ENCODE measurements around the gene GALNTL6.

Gene GALNTL6

GRCh38 chr4:172826346-172826745 is 1013.1 kb downstream of the GALNTL6 start:
- no peak overlapping the region for H3K4me3 Mint-ChIP-seq
- no peak overlapping the region for H3K27ac Mint-ChIP-seq
- no peaks in the 10 kb centered on the region for H3K9me3 Mint-ChIP-seq
- no peaks in the 10 kb centered on the region for H3K27me3 Mint-ChIP-seq (ENCODE audit: low read depth)
- H3K4me1 Mint-ChIP-seq (ENCODE audit: low read depth), result no peaks in the 10 kb centered on the region
- no peaks in the 10 kb centered on the region for H3K36me3 Mint-ChIP-seq (ENCODE audit: low read depth)

DNA sequence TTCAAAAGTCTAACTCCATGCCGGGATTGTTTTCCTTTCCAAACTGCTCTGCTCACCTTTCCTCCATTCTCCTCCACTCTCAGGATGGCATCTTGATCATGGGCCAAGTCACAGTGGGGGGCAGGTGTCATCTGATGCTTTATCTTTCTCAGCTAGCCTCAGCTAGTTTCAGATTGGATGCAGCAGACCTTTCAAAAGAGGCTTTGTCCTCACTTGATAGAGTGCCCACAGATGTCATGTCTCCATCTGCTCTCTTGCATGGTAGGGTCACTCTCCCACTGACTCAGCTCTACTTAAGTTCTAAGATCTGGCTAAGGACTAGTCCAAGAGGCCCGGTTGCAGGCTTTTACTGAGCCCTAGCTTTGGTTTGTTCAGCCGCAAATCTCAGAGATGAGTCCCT is 1013.7 kb downstream of the GALNTL6 start:
- Mint-ChIP-seq H3K27me3 (ENCODE audit: low read depth) (no peaks in the 10 kb centered on the region), H3K4me3 (no peak overlapping the region), H3K27ac (no peak overlapping the region), H3K36me3 (ENCODE audit: low read depth) (no peaks in the 10 kb centered on the region), H3K9me3 (no peaks in the 10 kb centered on the region), H3K4me1 (ENCODE audit: low read depth) (no peaks in the 10 kb centered on the region)

DNA sequence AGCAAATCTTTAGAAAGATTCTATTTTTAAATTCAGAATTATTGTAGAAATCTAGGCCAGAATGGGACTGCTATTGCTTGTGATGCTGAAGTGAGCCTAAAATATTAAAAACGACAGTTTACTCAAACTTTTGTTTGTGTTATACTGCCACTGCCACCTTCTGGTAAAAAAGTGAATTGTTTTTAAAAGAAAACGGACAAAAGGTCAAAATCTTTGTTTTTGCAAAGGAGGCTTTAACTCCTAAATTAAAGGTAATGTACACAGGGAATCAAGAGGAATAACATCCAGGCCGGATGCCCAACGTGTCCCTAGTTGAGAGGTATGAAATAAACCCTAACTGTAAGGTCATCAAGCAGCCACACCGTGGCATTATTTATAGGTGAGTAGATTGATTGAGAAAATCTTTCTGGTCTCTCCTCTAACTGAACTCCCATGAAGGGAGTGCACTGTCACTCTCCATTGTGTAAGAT is 1017.1 kb downstream of the GALNTL6 start:
- H3K27ac Mint-ChIP-seq, result no peak overlapping the region
- H3K36me3 Mint-ChIP-seq (ENCODE audit: low read depth), result no peaks in the 10 kb centered on the region
- H3K4me1 Mint-ChIP-seq (ENCODE audit: low read depth), result no peaks in the 10 kb centered on the region
- H3K9me3 Mint-ChIP-seq, result no peaks in the 10 kb centered on the region
- no peaks in the 10 kb centered on the region for H3K27me3 Mint-ChIP-seq (ENCODE audit: low read depth)
- no peak overlapping the region for H3K4me3 Mint-ChIP-seq

GRCh38 chr4:172836661-172837060 is 1023.5 kb downstream of the GALNTL6 start:
- H3K4me1 Mint-ChIP-seq (ENCODE audit: low read depth), result no peaks in the 10 kb centered on the region
- peaks cover 3% of the 10 kb centered on the region for H3K27me3 Mint-ChIP-seq (ENCODE audit: low read depth)
- H3K4me3 Mint-ChIP-seq, result no peak overlapping the region
- H3K36me3 Mint-ChIP-seq (ENCODE audit: low read depth), result no peaks in the 10 kb centered on the region
- no peak overlapping the region for H3K27ac Mint-ChIP-seq
- H3K9me3 Mint-ChIP-seq, result no peaks in the 10 kb centered on the region

DNA sequence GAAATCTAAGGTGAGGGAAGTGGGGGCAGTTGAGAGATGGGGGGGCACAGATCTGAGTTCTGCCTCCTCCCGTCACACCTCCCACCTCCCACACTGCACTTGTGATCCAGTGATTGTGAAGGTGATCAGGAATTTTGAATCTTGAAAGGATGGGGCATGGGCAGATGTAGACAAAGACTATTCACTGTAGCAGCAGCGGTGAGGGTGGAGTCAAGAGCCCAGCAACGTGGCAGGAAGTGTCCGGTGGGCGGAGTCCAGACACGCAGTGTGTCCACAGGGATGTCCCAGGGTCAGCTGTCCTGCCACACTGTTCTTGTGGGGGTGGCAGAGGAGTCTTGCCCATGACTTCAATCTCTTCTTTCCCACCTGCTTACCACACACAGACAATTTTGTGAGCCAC is 1024.9 kb downstream of the GALNTL6 start:
- no peaks in the 10 kb centered on the region for H3K36me3 Mint-ChIP-seq (ENCODE audit: low read depth)
- no peak overlapping the region for H3K4me3 Mint-ChIP-seq
- H3K9me3 Mint-ChIP-seq, result no peaks in the 10 kb centered on the region
- no peak overlapping the region for H3K27ac Mint-ChIP-seq
- H3K27me3 Mint-ChIP-seq (ENCODE audit: low read depth), result peaks cover 3% of the 10 kb centered on the region
- H3K4me1 Mint-ChIP-seq (ENCODE audit: low read depth), result no peaks in the 10 kb centered on the region

GRCh38 chr4:172838943-172839342 is 1025.7 kb downstream of the GALNTL6 start:
- H3K27me3 Mint-ChIP-seq (ENCODE audit: low read depth), result peaks cover 3% of the 10 kb centered on the region
- H3K4me3 Mint-ChIP-seq, result no peak overlapping the region

DNA sequence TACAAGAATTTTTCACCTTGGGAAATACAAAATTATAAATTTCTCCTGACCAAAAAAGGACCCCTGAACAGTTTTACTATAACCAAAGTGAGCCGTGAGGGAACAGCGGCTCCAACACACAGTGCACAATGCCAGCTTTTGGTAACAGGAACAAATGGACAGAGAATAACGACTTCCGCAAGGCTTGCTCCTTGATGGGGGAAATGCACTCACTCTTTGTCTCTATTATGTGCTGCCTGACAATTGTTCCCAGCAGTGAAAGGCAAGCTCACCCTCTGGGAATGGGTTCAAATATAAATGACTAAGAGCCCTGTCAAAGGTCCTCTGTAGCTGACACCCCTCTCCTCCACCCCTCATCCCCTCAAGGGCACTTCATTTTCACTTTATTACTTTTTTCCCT is 1029.6 kb downstream of the GALNTL6 start:
- H3K27me3 Mint-ChIP-seq (ENCODE audit: low read depth), result peaks cover 3% of the 10 kb centered on the region
- H3K9me3 Mint-ChIP-seq, result no peaks in the 10 kb centered on the region
- H3K36me3 Mint-ChIP-seq (ENCODE audit: low read depth), result no peaks in the 10 kb centered on the region
- H3K4me3 Mint-ChIP-seq, result no peak overlapping the region
- H3K4me1 Mint-ChIP-seq (ENCODE audit: low read depth), result no peaks in the 10 kb centered on the region
- H3K27ac Mint-ChIP-seq, result no peak overlapping the region

More at GRCh38 chr4:172838943-172839342, 1025.7 kb downstream of the GALNTL6 start:
- Mint-ChIP-seq H3K9me3 (no peaks in the 10 kb centered on the region), H3K36me3 (ENCODE audit: low read depth) (no peaks in the 10 kb centered on the region), H3K27ac (no peak overlapping the region), H3K4me1 (ENCODE audit: low read depth) (no peaks in the 10 kb centered on the region)

GRCh38 chr4:172843192-172843591 is 1030.0 kb downstream of the GALNTL6 start:
- no peaks in the 10 kb centered on the region for H3K36me3 Mint-ChIP-seq (ENCODE audit: low read depth)
- no peak overlapping the region for H3K27ac Mint-ChIP-seq
- no peaks in the 10 kb centered on the region for H3K9me3 Mint-ChIP-seq
- peaks cover 3% of the 10 kb centered on the region for H3K27me3 Mint-ChIP-seq (ENCODE audit: low read depth)
- H3K4me1 Mint-ChIP-seq (ENCODE audit: low read depth), result no peaks in the 10 kb centered on the region
- no peak overlapping the region for H3K4me3 Mint-ChIP-seq

DNA sequence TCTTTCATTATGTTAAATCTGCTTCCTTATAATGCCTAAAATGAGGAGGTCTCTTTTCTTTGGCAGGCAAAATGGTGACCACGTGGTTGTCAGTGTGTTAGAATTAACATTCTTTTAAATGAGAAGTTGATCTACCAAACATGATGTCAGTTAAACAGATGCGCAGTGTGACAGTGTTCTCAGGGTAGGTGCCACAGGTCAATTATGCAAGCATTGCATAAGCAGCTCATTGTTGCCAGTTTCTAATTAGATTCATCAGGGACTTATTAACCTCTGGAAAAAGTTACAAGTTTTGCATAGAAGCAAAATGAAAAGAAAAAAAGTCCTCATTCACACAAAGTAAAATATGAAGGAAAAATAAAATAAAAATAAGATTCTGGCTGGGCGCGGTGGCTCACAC is 1031.4 kb downstream of the GALNTL6 start:
- Mint-ChIP-seq H3K27me3 (ENCODE audit: low read depth) (peaks cover 3% of the 10 kb centered on the region), H3K9me3 (no peaks in the 10 kb centered on the region), H3K27ac (no peak overlapping the region), H3K36me3 (ENCODE audit: low read depth) (no peaks in the 10 kb centered on the region), H3K4me3 (no peak overlapping the region), H3K4me1 (ENCODE audit: low read depth) (no peaks in the 10 kb centered on the region)

- no peaks in the 10 kb centered on the region for H3K36me3 Mint-ChIP-seq (ENCODE audit: low read depth)
- no peaks in the 10 kb centered on the region for H3K9me3 Mint-ChIP-seq
- no peak overlapping the region for H3K4me3 Mint-ChIP-seq
- no peaks in the 10 kb centered on the region for H3K4me1 Mint-ChIP-seq (ENCODE audit: low read depth)
- peaks cover 2% of the 10 kb centered on the region for H3K27me3 Mint-ChIP-seq (ENCODE audit: low read depth)
- no peak overlapping the region for H3K27ac Mint-ChIP-seq
These were observed 1032.1 kb downstream of the GALNTL6 start for GRCh38 chr4:172845281-172845680.

DNA sequence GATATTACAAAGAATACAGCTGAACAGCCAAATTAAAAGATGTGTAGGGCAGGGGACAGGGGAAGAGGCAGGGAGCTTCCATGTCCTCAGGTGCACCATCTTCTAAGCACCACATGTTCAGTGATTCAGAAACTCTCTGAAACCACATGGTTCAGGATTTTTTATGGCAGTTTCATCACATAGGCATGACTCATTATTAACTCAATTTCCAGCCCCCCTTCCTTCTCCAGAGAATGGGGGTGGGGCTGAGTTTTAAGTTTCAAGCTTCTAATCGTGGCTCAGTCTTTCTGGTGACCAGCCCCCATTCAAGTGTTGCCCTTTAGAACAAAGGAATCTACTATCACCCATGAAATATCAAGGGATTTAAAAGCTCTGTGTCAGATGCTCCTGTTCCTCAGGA is 1037.6 kb downstream of the GALNTL6 start:
- H3K27me3 Mint-ChIP-seq (ENCODE audit: low read depth), result no peaks in the 10 kb centered on the region
- no peaks in the 10 kb centered on the region for H3K36me3 Mint-ChIP-seq (ENCODE audit: low read depth)
- no peak overlapping the region for H3K4me3 Mint-ChIP-seq
- no peaks in the 10 kb centered on the region for H3K9me3 Mint-ChIP-seq
- H3K27ac Mint-ChIP-seq, result no peak overlapping the region
- no peaks in the 10 kb centered on the region for H3K4me1 Mint-ChIP-seq (ENCODE audit: low read depth)

DNA sequence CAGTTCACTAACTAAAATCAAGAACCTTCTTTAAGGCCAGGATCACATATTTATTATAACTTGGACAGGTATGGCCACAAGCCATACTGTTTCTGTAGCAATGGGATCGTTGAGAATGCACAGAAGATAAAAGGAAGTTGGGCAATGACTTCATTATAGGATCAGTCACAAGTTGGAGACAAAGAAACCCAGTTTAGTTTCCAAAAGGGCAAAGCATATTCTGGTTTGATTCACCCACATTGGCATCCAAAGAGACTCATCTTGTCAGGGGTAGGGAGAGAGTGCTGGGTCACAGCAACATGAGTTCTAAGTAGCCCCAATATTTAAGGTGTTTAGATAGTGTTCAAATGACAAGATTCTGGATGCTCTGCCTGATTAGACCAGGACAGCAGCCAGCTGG is 1038.3 kb downstream of the GALNTL6 start:
- no peaks in the 10 kb centered on the region for H3K9me3 Mint-ChIP-seq
- H3K4me1 Mint-ChIP-seq (ENCODE audit: low read depth), result no peaks in the 10 kb centered on the region
- no peaks in the 10 kb centered on the region for H3K27me3 Mint-ChIP-seq (ENCODE audit: low read depth)
- no peak overlapping the region for H3K27ac Mint-ChIP-seq
- H3K4me3 Mint-ChIP-seq, result no peak overlapping the region
- H3K36me3 Mint-ChIP-seq (ENCODE audit: low read depth), result no peaks in the 10 kb centered on the region

DNA sequence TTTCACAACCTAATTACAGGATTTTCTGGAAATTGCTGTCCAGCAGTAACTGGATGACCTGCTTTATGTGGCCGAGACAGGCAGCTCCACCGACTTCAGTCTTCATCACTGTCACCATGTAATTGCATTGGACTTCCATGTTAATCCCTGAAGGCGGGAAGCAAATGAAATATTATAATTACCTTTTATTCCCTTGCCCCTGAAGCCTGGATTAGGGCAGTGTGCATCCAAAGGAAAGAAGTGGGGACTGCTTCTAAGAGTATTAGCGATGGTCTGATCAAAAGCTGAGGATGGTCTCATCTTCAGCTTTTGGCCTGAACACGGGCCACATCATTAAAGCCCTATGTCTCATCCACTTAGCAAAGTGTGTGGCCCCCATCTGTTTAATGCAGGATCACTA is 1043.8 kb downstream of the GALNTL6 start:
- no peaks in the 10 kb centered on the region for H3K4me1 Mint-ChIP-seq (ENCODE audit: low read depth)
- H3K27ac Mint-ChIP-seq, result no peak overlapping the region
- H3K4me3 Mint-ChIP-seq, result no peak overlapping the region
- no peaks in the 10 kb centered on the region for H3K36me3 Mint-ChIP-seq (ENCODE audit: low read depth)
- no peaks in the 10 kb centered on the region for H3K27me3 Mint-ChIP-seq (ENCODE audit: low read depth)
- no peaks in the 10 kb centered on the region for H3K9me3 Mint-ChIP-seq

GRCh38 chr4:172858731-172859230 is 1045.6 kb downstream of the GALNTL6 start:
- Mint-ChIP-seq H3K27me3 (ENCODE audit: low read depth) (no peaks in the 10 kb centered on the region), H3K4me1 (ENCODE audit: low read depth) (no peaks in the 10 kb centered on the region), H3K36me3 (ENCODE audit: low read depth) (no peaks in the 10 kb centered on the region), H3K27ac (no peak overlapping the region), H3K4me3 (no peak overlapping the region), H3K9me3 (no peaks in the 10 kb centered on the region)

GRCh38 chr4:172865103-172865502 is 1051.9 kb downstream of the GALNTL6 start:
- Mint-ChIP-seq H3K27ac (no peak overlapping the region), H3K36me3 (ENCODE audit: low read depth) (no peaks in the 10 kb centered on the region), H3K4me3 (no peak overlapping the region), H3K9me3 (no peaks in the 10 kb centered on the region), H3K27me3 (ENCODE audit: low read depth) (no peaks in the 10 kb centered on the region), H3K4me1 (ENCODE audit: low read depth) (no peaks in the 10 kb centered on the region)

DNA sequence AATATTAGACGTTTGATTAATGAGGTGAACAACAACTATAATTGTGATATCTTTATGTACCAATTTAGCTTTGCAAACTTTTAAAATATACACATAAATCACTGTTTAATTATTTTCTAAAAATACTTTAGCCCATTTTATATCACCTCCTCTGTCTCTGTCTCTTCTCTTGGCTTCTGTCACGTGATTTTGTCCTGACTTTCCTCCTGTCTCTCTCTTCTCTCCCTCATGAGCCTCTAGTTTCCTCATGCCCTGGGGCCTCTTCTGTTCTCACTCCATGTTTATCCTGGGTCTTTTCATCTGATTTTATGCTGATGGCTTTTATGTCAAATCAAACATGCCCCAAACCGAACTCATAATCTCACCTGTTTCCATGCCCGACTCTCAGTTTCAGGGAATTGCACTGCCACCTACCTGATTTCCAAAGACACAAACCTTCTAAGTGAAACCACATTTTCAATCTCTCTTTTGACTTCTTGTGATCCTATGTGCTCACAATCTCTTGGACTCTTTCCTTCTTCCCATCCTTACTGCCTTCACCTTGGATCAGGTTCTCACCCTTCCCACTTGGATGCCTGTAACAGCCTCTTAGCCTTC is 1052.4 kb downstream of the GALNTL6 start:
- Mint-ChIP-seq H3K27ac (no peak overlapping the region), H3K4me1 (ENCODE audit: low read depth) (no peaks in the 10 kb centered on the region), H3K27me3 (ENCODE audit: low read depth) (no peaks in the 10 kb centered on the region), H3K36me3 (ENCODE audit: low read depth) (no peaks in the 10 kb centered on the region), H3K4me3 (no peak overlapping the region), H3K9me3 (no peaks in the 10 kb centered on the region)
